Measurements from ENCODE around the gene BRWD1. TPM values are rescaled to one million over a fixed set of nuclear protein-coding genes. Genes with fewer than 3 reads are reported as not detected.

BRWD1 gene
- polyA plus RNA-seq, 2 of the 4 experiments (the other 2 are of a cell fraction), result 6.9 to 22.2 TPM

GRCh38 chr21:39144191-39144590 lies 169.2 kb downstream of the BRWD1 start:
- no peak overlapping the region for H3K4me3 ChIP-seq
- FAIRE-seq (no peak), ATAC-seq (peak in 1 of 2 experiments; percentile 57; a peak in 3 of 6 replicates), DNase-seq (ENCODE audit: low read depth in 1 of 2, low spot score in 1 of 2) (peak in 1 of 2 experiments; percentile 25)
- H3K4me2 ChIP-seq, result no peak overlapping the region
- no peaks in the 10 kb centered on the region for H3K9me3 ChIP-seq
- no peaks in the 10 kb centered on the region for H3K4me1 ChIP-seq
- WGBS (ENCODE audit: missing lambda C conversion rate), result 66% methylated on average over 3 of the region's 3 CpGs
- no peak overlapping the region for H3K27ac ChIP-seq
- POLR2A ChIA-PET, result no interaction called here
- TF ChIP-seq NR3C1 (IDR thresholded peaks at IDR 0.05) (no peak), USF2 (IDR thresholded peaks at IDR 0.05) (peak; percentile 53; the same call in 1 of the 2 replicates)
- CTCF ChIA-PET, result interaction anchor here (0.6 to 1.0 kb wide), 2 partner anchors 18 to 782 kb away, joined by 3 read pairs; no protein-coding TSS in a partner anchor

GRCh38 chr21:39142972-39143371 lies 170.5 kb downstream of the BRWD1 start:
- Histone ChIP-seq H3K9me3 (no peaks in the 10 kb centered on the region), H3K4me2 (no peak overlapping the region), H3K27ac (no peak overlapping the region), H3K4me1 (peaks cover under 1% of the 10 kb centered on the region), H3K4me3 (no peak overlapping the region)
- DNase-seq (ENCODE audit: low read depth in 1 of 2, low spot score in 1 of 2), result no peak
- POLR2A ChIA-PET, result no interaction called here
- CTCF ChIA-PET, result no interaction called here
- no peak for FAIRE-seq
- TF ChIP-seq ZC3H11A (IDR thresholded peaks at IDR 0.05) (no peak), HDAC2 (IDR thresholded peaks at IDR 0.05) (no peak), USF2 (IDR thresholded peaks at IDR 0.05) (no peak), NR3C1 (IDR thresholded peaks at IDR 0.05) (no peak), ZSCAN20 (CRISPR knock-in tag; IDR thresholded peaks at IDR 0.05) (no peak), CHD4 (IDR thresholded peaks at IDR 0.05; ENCODE audit: borderline replicate concordance) (no peak), MAX (IDR thresholded peaks at IDR 0.05) (no peak), RCOR1 (IDR thresholded peaks at IDR 0.05; ENCODE audit: low read depth, low read length) (no peak), RNF2 (IDR thresholded peaks at IDR 0.05; ENCODE audit: borderline replicate concordance, low read depth) (no peak), SMC3 (IDR thresholded peaks at IDR 0.05) (no peak), NFE2L2 (conservative IDR thresholded peaks at IDR 0.05; ENCODE audit: low read length) (no peak)
- 64% methylated on average over 3 of the region's 3 CpGs for WGBS (ENCODE audit: missing lambda C conversion rate)
- ATAC-seq, result no peak

GRCh38 chr21:39141502-39141901 lies 171.9 kb downstream of the BRWD1 start:
- no peak overlapping the region for H3K4me2 ChIP-seq
- ATAC-seq (no peak), FAIRE-seq (no peak), DNase-seq (ENCODE audit: low read depth in 1 of 2, low spot score in 1 of 2) (no peak)
- H3K27ac ChIP-seq, result no peak overlapping the region
- no peaks in the 10 kb centered on the region for H3K9me3 ChIP-seq
- 91% methylated on average over 3 of the region's 3 CpGs for WGBS (ENCODE audit: missing lambda C conversion rate)
- TF ChIP-seq CBX8 (IDR thresholded peaks at IDR 0.05) (no peak), FOSL2 (IDR thresholded peaks at IDR 0.05) (no peak), FOSL2 (CRISPR knock-in tag; IDR thresholded peaks at IDR 0.05) (no peak), HOXB5 (CRISPR knock-in tag; IDR thresholded peaks at IDR 0.05) (no peak), FOSB (CRISPR knock-in tag; IDR thresholded peaks at IDR 0.05) (no peak), BCL3 (IDR thresholded peaks at IDR 0.05) (no peak), USF2 (IDR thresholded peaks at IDR 0.05) (no peak), RFX5 (IDR thresholded peaks at IDR 0.05) (no peak), HOXB13 (CRISPR knock-in tag; IDR thresholded peaks at IDR 0.05; ENCODE audit: low read depth) (no peak), KDM5A (IDR thresholded peaks at IDR 0.05) (no peak), RCOR1 (IDR thresholded peaks at IDR 0.05; ENCODE audit: low read depth, low read length) (no peak), JUNB (IDR thresholded peaks at IDR 0.05) (no peak)
- ChIA-PET CTCF (interaction anchor here (0.6 to 1.6 kb wide), 2 partner anchors 16 to 449 kb away, joined by 3 to 4 read pairs; no protein-coding TSS in a partner anchor), POLR2A (no interaction called here)
- peaks cover 15% of the 10 kb centered on the region for H3K4me1 ChIP-seq
- no peak overlapping the region for H3K4me3 ChIP-seq

All from A549 (cell line).